HG02610 (cell line): ENCODE results near the gene NKX2-3.

Experiments used
- ATAC-seq: cut with Tn5 transposase; IDR thresholded peaks from one replicate; pipeline ENCODE4 v1.9.1; 2021; ENCODE audit warnings: mild to moderate bottlenecking, moderate library complexity; ENCODE audit not compliant: unreplicated experiment

The NKX2-3 gene

GRCh38 chr10:99573790-99574189 lies 41.0 kb downstream of the NKX2-3 start:
- ATAC-seq: no peak

GRCh38 chr10:99579971-99580370 lies 47.2 kb downstream of the NKX2-3 start:
- no peak for ATAC-seq

DNA sequence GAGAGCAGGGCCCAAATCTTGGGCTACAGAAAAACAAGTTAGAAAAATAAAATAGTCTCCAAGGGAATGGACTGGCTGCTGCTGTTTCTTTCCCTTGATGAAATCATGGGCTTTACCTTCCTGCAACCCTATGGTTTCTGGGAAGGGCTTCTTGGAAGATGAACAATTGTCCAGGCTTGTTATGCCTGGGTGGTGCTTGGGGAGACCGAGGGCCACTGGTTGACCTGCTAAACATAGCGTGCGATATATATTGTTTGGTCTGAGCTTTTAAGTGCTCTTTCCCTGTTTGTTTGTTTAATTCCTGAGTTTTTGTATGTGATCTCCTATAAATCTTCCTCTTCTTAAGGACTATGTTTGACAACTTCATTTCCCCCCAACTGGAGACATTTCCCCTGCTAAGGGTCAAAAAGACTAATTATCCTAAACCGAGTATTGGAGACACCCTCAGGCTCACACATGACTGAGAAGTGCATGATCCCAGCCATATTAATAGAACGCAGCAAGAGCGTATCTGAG lies 49.6 kb downstream of the NKX2-3 start:
- no peak for ATAC-seq

DNA sequence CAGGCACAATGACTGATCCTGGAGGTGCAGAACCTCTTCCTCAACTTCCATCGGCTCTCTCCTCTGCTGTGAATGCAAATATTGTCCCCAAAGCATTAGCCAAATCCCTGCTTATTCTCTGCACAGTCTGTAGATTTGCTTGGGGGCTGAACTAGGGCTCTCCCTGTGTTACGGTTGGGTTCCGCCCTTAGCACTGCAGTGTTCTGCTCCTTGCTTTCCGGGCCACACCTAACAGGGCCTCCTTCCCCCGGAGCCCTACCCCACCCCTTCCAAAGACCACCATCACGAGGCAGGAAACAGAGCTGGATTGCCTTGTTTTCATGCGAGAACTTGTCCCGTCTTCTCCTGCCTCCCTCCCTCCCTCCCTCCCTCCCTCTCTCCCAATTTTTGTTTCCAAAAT lies 50.9 kb downstream of the NKX2-3 start:
- ATAC-seq: no peak
